Liver (tissue), 9 donors: ENCODE data around the gene SIPA1L2. TPM values are rescaled to one million over a fixed set of nuclear protein-coding genes. Genes with fewer than 3 reads are reported as not detected.

Experiments used
- DNase-seq: peaks from one replicate; pipeline ENCODE4 v3.0.0-alpha.2; 2017; ENCODE audit warnings: low spot score
- H3K27ac ChIP-seq, 2 donors: one replicate each; pipeline ENCODE4 v1.7.0; 2013; ENCODE audit warnings: inconsistent platforms in 2 of 2, low read length in 2 of 2, control low read depth in 1 of 2, low read depth in 1 of 2, mild to moderate bottlenecking in 1 of 2
- H3K27me3 ChIP-seq, 4 donors: one replicate each; pipeline versions ENCODE4 v1.6.1 to v1.7.0; 2013; ENCODE audit warnings: low read length in 3 of 4, inconsistent platforms in 1 of 4, mild to moderate bottlenecking in 1 of 4, moderate library complexity in 1 of 4; ENCODE audit not compliant: control insufficient read depth in 4 of 4, insufficient read depth in 4 of 4
- H3K36me3 ChIP-seq, 4 donors: one replicate each; pipeline versions ENCODE4 v1.6.1 to v1.7.0; 2013; ENCODE audit warnings: low read length in 3 of 4, mild to moderate bottlenecking in 3 of 4, low read depth in 1 of 4, moderate library complexity in 1 of 4; ENCODE audit not compliant: control insufficient read depth in 4 of 4, insufficient read depth in 3 of 4
- H3K4me1 ChIP-seq, 4 donors: one replicate each; pipeline versions ENCODE4 v1.6.1 to v1.7.0; 2013; ENCODE audit warnings: low read length in 3 of 4, mild to moderate bottlenecking in 3 of 4, moderate library complexity in 1 of 4; ENCODE audit not compliant: control insufficient read depth in 4 of 4, insufficient read depth in 4 of 4
- H3K4me3 ChIP-seq, 3 donors: one replicate each; pipeline versions ENCODE4 v1.6.1 to v1.7.0; 2013; ENCODE audit warnings: low read length in 3 of 3, control low read depth in 1 of 3, low read depth in 1 of 3, mild to moderate bottlenecking in 1 of 3
- H3K9ac ChIP-seq, 2 donors: one replicate each; pipeline ENCODE4 v1.7.0; 2013; ENCODE audit warnings: low read length in 2 of 2, mild to moderate bottlenecking in 2 of 2, moderate library complexity in 2 of 2, control low read depth in 1 of 2, low read depth in 1 of 2
- H3K9me3 ChIP-seq, 4 donors: one replicate each; pipeline versions ENCODE4 v1.6.1 to v1.7.0; 2013; ENCODE audit warnings: low read length in 3 of 4; ENCODE audit not compliant: control insufficient read depth in 4 of 4
- ATF3 ChIP-seq: IDR thresholded peaks from 2 replicates; pipeline ENCODE4 v1.6.1; 2016; ENCODE audit warnings: antibody characterized with exemption
- EGR1 ChIP-seq, 2 donors: IDR thresholded peaks; 2 replicates each; pipeline ENCODE4 v1.6.1; 2016 to 2018; ENCODE audit warnings: antibody characterized with exemption in 2 of 2, low read depth in 2 of 2
- FOXA1 ChIP-seq: IDR thresholded peaks from 2 replicates; pipeline ENCODE4 v1.6.1; 2016; ENCODE audit warnings: antibody characterized with exemption
- FOXA2 ChIP-seq: IDR thresholded peaks from 2 replicates; pipeline ENCODE4 v1.6.1; 2016; ENCODE audit warnings: antibody characterized with exemption
- GABPA ChIP-seq, 2 donors: IDR thresholded peaks in 1 of 2; conservative IDR thresholded peaks in 1 of 2; 2 replicates each; pipeline ENCODE4 v1.6.1; 2016; ENCODE audit warnings: antibody characterized with exemption in 2 of 2, mild to moderate bottlenecking in 1 of 2, moderate library complexity in 1 of 2
- HNF4A ChIP-seq, 2 donors: conservative IDR thresholded peaks; 2 replicates each; pipeline ENCODE4 v1.6.1; 2016; ENCODE audit warnings: antibody characterized with exemption in 2 of 2, mild to moderate bottlenecking in 2 of 2
- HNF4G ChIP-seq: IDR thresholded peaks from 2 replicates; pipeline ENCODE4 v1.6.1; 2016; ENCODE audit warnings: antibody characterized with exemption
- JUND ChIP-seq, 2 donors: IDR thresholded peaks; 2 replicates each; pipeline ENCODE4 v1.6.1; 2016; ENCODE audit warnings: antibody characterized with exemption in 2 of 2
- MAX ChIP-seq: IDR thresholded peaks from 2 replicates; pipeline ENCODE4 v1.6.1; 2016; ENCODE audit warnings: antibody characterized with exemption
- NR2F2 ChIP-seq: IDR thresholded peaks from 2 replicates; pipeline ENCODE4 v1.6.1; 2016; ENCODE audit warnings: antibody characterized with exemption
- RAD21 ChIP-seq, 2 donors: IDR thresholded peaks; 2 replicates each; pipeline ENCODE4 v1.6.1; 2016; ENCODE audit warnings: antibody characterized with exemption in 2 of 2, mild to moderate bottlenecking in 2 of 2
- REST ChIP-seq: IDR thresholded peaks from 2 replicates; pipeline ENCODE4 v1.6.1; 2016; ENCODE audit warnings: antibody characterized with exemption, mild to moderate bottlenecking
- RXRA ChIP-seq, 2 donors: IDR thresholded peaks; 2 replicates each; pipeline ENCODE4 v1.6.1; 2017 to 2018; ENCODE audit warnings: antibody characterized with exemption in 2 of 2, mild to moderate bottlenecking in 1 of 2
- SP1 ChIP-seq: IDR thresholded peaks from 2 replicates; pipeline ENCODE4 v1.6.1; 2018; ENCODE audit warnings: antibody characterized with exemption, mild to moderate bottlenecking
- TAF1 ChIP-seq: conservative IDR thresholded peaks from 2 replicates; pipeline ENCODE4 v1.6.1; 2016; ENCODE audit warnings: antibody characterized with exemption, mild to moderate bottlenecking
- YY1 ChIP-seq: IDR thresholded peaks from 2 replicates; pipeline ENCODE4 v1.6.1; 2016; ENCODE audit warnings: antibody characterized with exemption, mild to moderate bottlenecking
- ZBTB33 ChIP-seq: IDR thresholded peaks from 2 replicates; pipeline ENCODE4 v1.6.1; 2016; ENCODE audit warnings: antibody characterized with exemption
- WGBS: extraction: QIAGEN DNeasy Blood & Tissue Kit; methylation state at CpG from one replicate; pipeline ENCODE4 v1.1.7; 2013; 5-methylcytosine and 5-hydroxymethylcytosine counted together
- polyA plus RNA-seq, 2 donors: library from polyadenylated mRNA; stranded (reverse) in 1 of 2; unstranded in 1 of 2; fragments of 200-250 nt in 1 of 2; fragments of >200 nt in 1 of 2; fragmentation: Nextera tagmentation in 1 of 2; extraction: Ambion mirVana in 1 of 2; gene quantifications; one replicate each; pipeline versions ENCODE4 v1.2.1 to v1.2.3, GENCODE V29; 2013 to 2015
- total RNA-seq, 2 donors: library from RNA; depleted of rRNA; stranded (reverse); fragments of >200 nt; gene quantifications; one replicate each; pipeline ENCODE4 v1.2.3, GENCODE V29; 2014
- TF ChIP-seq, protein P1 (sequence below): fragments of 150-350 bp; IDR thresholded peaks from 2 replicates; pipeline ENCODE4 v1.5.1; 2017; ENCODE audit warnings: improper control_type of control experiment, low read depth, low read length; ENCODE audit not compliant: missing input control
- donor health status: healthy.
- donor health status: healthy.
- donor health status: healthy.
- donor health status: healthy.
- donor health status: healthy.

SIPA1L2 gene
- total and polyA plus RNA-seq, 4 donors: 1.9 to 18.5 (median 4.0) TPM

DNA sequence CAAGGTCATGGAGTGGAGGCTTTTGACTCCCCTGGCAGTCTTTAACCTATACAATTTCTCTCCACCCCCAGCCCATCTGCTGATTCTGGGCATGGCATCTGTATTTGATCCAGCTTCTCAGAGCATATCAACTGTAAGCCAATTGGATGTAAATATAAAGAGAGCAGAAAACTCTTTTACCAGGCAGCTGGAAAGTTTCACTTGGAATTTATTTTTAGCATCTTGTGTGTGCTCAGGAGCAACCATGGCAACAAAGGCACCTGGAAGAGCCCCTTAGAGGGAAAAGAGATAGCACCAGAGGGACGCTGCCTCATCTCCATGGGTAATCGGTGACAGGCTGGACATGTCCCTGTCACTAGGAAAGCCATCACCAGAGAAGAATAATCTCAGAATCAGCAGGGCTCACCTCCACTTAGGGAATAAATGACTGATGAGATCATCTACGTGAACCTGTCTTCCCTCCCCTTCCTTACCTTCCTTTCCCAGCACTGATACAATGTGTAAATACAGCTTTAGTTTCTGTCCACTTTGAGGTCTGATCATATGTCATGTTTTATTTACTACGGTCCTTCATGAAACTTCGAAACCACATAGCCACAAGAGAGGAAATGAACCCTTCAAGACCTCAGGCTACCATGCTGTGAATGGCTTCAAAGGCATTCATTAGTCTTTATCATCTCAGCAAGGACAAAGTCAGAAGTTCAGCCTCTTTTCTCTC lies 25.3 kb upstream of the SIPA1L2 start (continued):
- no peak for TF ChIP-seq FOXA2
- TF ChIP-seq FOXA1: no peak
- no peak for TF ChIP-seq GABPA (IDR thresholded peaks at IDR 0.05 in 1 of 2, conservative IDR thresholded peaks at IDR 0.05 in 1 of 2)
- no peak for TF ChIP-seq JUND (IDR thresholded peaks at IDR 0.05)
- TF ChIP-seq YY1: no peak
- TF ChIP-seq ZBTB33: no peak
- no peak for TF ChIP-seq NR2F2
- no peak for TF ChIP-seq SP1
- TF ChIP-seq ATF3: no peak

DNA sequence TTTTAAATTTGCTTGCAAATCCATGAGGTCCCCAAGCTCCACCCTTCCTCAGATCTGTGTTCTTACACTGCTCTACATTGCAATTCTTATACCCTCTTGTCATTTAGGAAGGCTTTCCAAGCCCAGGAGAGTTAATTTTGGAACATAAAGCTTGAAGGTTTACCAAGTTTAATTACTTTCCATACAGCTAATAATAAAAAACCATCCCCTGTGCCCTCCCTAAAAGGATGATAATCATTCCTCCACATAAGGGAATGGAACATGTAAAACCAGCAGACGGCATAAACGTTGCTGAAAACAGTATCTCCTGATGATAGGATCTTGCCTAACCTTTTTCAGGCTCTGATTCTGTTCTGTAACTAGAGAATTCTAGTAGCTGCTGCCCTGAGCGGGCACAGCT lies 23.9 kb upstream of the SIPA1L2 start:
- no peak for DNase-seq
- Histone ChIP-seq H3K9ac (no peak overlapping the region), H3K4me3 (no peak overlapping the region), H3K9me3 (no peaks in the 10 kb centered on the region), H3K27ac (no peak overlapping the region), H3K4me1 (no peaks in the 10 kb centered on the region), H3K36me3 (no peaks in the 10 kb centered on the region), H3K27me3 (no peaks in the 10 kb centered on the region)
- 89% methylated on average over 3 of the region's 3 CpGs for WGBS
- no peak for TF ChIP-seq GABPA (IDR thresholded peaks at IDR 0.05 in 1 of 2, conservative IDR thresholded peaks at IDR 0.05 in 1 of 2)
- TF ChIP-seq RXRA (IDR thresholded peaks at IDR 0.05): no peak
- TF ChIP-seq, protein P1, sequence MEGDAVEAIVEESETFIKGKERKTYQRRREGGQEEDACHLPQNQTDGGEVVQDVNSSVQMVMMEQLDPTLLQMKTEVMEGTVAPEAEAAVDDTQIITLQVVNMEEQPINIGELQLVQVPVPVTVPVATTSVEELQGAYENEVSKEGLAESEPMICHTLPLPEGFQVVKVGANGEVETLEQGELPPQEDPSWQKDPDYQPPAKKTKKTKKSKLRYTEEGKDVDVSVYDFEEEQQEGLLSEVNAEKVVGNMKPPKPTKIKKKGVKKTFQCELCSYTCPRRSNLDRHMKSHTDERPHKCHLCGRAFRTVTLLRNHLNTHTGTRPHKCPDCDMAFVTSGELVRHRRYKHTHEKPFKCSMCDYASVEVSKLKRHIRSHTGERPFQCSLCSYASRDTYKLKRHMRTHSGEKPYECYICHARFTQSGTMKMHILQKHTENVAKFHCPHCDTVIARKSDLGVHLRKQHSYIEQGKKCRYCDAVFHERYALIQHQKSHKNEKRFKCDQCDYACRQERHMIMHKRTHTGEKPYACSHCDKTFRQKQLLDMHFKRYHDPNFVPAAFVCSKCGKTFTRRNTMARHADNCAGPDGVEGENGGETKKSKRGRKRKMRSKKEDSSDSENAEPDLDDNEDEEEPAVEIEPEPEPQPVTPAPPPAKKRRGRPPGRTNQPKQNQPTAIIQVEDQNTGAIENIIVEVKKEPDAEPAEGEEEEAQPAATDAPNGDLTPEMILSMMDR: no peak
- TF ChIP-seq HNF4A (conservative IDR thresholded peaks at IDR 0.05): no peak

GRCh38 chr1:232650845-232651244 lies 20.9 kb upstream of the SIPA1L2 start:
- Histone ChIP-seq H3K36me3 (no peaks in the 10 kb centered on the region), H3K27me3 (no peaks in the 10 kb centered on the region), H3K9ac (no peak overlapping the region), H3K27ac (no peak overlapping the region), H3K9me3 (no peaks in the 10 kb centered on the region), H3K4me1 (no peaks in the 10 kb centered on the region), H3K4me3 (no peak overlapping the region)
- TF ChIP-seq EGR1 (IDR thresholded peaks at IDR 0.05; ENCODE audit: low read depth in 2 of 2): no peak
- TF ChIP-seq HNF4G: no peak
- no peak for TF ChIP-seq REST
- TF ChIP-seq FOXA1: no peak
- TF ChIP-seq SP1: no peak
- no peak for TF ChIP-seq RXRA (IDR thresholded peaks at IDR 0.05)
- no peak for TF ChIP-seq TAF1
- TF ChIP-seq NR2F2: no peak
- no peak for TF ChIP-seq HNF4A (conservative IDR thresholded peaks at IDR 0.05)
- TF ChIP-seq RAD21 (IDR thresholded peaks at IDR 0.05): no peak
- TF ChIP-seq, protein P1: no peak
- TF ChIP-seq MAX: no peak
- no peak for TF ChIP-seq JUND (IDR thresholded peaks at IDR 0.05)
- 82% methylated on average over 1 of the region's 1 CpG for WGBS
- DNase-seq: no peak
